Mammary epithelial cell (primary cell): ENCODE results near the gene CCNL2.

Experiments used
- CTCF ChIP-seq, 2 donors: IDR thresholded peaks in 1 of 2; conservative IDR thresholded peaks in 1 of 2; 2 replicates each; pipeline ENCODE4 v1.5.1; 2011 to 2012; ENCODE audit warnings: inconsistent platforms in 2 of 2, low read length in 2 of 2, mild to moderate bottlenecking in 2 of 2, control low read depth in 1 of 2, low read depth in 1 of 2; ENCODE audit not compliant: insufficient read depth in 1 of 2; ENCODE audit errors: extremely low read depth in 1 of 2
- EZH2 ChIP-seq: IDR thresholded peaks from 2 replicates; pipeline ENCODE4 v1.6.1; 2012; ENCODE audit warnings: low read length, inconsistent platforms, borderline replicate concordance

GRCh38 chr1:1340791-1341548 lies 58.2 kb downstream of the CCNL2 start:
- TF ChIP-seq CTCF (conservative IDR thresholded peaks at IDR 0.05 in 1 of 2, IDR thresholded peaks at IDR 0.05 in 1 of 2; ENCODE audit: extremely low read depth in 1 of 2, insufficient read depth in 1 of 2, low read depth in 1 of 2, low read length in 2 of 2) (no peak), EZH2 (no peak)
